NB4 (cell line): ENCODE data around the gene UTS2B.

Experiments
- POLR2A ChIP-seq: IDR thresholded peaks from 2 replicates; pipeline ENCODE4 v1.6.1; 2011; ENCODE audit warnings: mild to moderate bottlenecking; ENCODE audit not compliant: insufficient read length; ENCODE audit errors: extremely low read depth
- TF ChIP-seq, protein P1 (sequence below): IDR thresholded peaks from one replicate; pipeline ENCODE4 v1.5.1; 2012; ENCODE audit warnings: low read depth, low read length

DNA sequence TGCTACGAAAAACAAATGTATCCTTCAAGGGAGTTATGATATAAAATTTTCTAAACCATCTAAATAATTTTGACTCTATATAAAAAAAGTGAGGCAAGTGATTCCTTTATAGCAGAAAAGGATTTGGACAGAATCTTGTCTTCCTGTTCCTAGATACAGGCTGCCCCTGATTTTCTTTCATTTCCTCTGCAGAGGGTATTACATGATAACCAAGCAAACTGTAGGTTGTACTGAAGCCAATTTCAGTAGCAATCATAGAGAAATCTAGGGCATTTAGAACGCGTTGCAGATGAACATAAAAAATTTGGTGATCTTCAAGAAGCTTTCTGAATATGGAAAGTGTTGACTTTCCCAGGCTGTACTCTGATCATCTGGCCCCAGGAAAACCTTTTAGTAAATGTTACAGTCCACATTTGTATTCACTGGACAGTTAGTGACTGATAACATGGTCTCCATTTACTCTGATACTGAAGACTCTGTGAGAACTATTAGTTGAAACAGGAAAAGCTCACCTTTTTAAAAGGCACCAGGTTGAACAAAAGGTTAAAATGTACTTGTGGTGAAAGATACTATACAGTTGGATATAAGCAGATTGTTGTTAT lies 9.1 kb upstream of the UTS2B start:
- TF ChIP-seq, protein P1, sequence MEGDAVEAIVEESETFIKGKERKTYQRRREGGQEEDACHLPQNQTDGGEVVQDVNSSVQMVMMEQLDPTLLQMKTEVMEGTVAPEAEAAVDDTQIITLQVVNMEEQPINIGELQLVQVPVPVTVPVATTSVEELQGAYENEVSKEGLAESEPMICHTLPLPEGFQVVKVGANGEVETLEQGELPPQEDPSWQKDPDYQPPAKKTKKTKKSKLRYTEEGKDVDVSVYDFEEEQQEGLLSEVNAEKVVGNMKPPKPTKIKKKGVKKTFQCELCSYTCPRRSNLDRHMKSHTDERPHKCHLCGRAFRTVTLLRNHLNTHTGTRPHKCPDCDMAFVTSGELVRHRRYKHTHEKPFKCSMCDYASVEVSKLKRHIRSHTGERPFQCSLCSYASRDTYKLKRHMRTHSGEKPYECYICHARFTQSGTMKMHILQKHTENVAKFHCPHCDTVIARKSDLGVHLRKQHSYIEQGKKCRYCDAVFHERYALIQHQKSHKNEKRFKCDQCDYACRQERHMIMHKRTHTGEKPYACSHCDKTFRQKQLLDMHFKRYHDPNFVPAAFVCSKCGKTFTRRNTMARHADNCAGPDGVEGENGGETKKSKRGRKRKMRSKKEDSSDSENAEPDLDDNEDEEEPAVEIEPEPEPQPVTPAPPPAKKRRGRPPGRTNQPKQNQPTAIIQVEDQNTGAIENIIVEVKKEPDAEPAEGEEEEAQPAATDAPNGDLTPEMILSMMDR: no peak
- no peak for TF ChIP-seq POLR2A
